Measurements from ENCODE around the gene KCNG2.

The KCNG2 gene

GRCh38 chr18:79823120-79823519 lies 25.4 kb downstream of the KCNG2 start:
- DNase-seq, result no peak

GRCh38 chr18:79825913-79826312 lies 28.2 kb downstream of the KCNG2 start:
- peak; percentile 36 for DNase-seq

GRCh38 chr18:79826966-79827365 lies 29.2 kb downstream of the KCNG2 start:
- peak; percentile 32 for DNase-seq

GRCh38 chr18:79828258-79828657 lies 30.5 kb downstream of the KCNG2 start:
- no peak for DNase-seq

GRCh38 chr18:79829136-79829854 lies 31.6 kb downstream of the KCNG2 start:
- no peak for DNase-seq

- no peak for DNase-seq
Measured at GRCh38 chr18:79832169-79832568, 34.4 kb downstream of the KCNG2 start.

- DNase-seq, result no peak
Measured at GRCh38 chr18:79834834-79835233, 37.1 kb downstream of the KCNG2 start.

GRCh38 chr18:79841936-79842335 lies 44.2 kb downstream of the KCNG2 start:
- DNase-seq, result no peak

GRCh38 chr18:79844999-79845563 lies 47.3 kb downstream of the KCNG2 start:
- DNase-seq, result no peak

GRCh38 chr18:79846936-79847557 lies 49.3 kb downstream of the KCNG2 start:
- DNase-seq, result no peak

- no peak for DNase-seq
Measured at GRCh38 chr18:79847606-79848293, 50.0 kb downstream of the KCNG2 start.

GRCh38 chr18:79848294-79848578 lies 50.5 kb downstream of the KCNG2 start:
- no peak for DNase-seq

GRCh38 chr18:79848579-79849327 lies 51.0 kb downstream of the KCNG2 start:
- DNase-seq, result no peak

GRCh38 chr18:79849328-79850207 lies 51.8 kb downstream of the KCNG2 start:
- no peak for DNase-seq

GRCh38 chr18:79850731-79851130 lies 53.0 kb downstream of the KCNG2 start:
- no peak for DNase-seq

GRCh38 chr18:79851489-79851888 lies 53.8 kb downstream of the KCNG2 start:
- no peak for DNase-seq

GRCh38 chr18:79851950-79852349 lies 54.2 kb downstream of the KCNG2 start:
- DNase-seq, result no peak

- no peak for DNase-seq
Measured at GRCh38 chr18:79852561-79853302, 55.0 kb downstream of the KCNG2 start.

GRCh38 chr18:79853303-79853992 lies 55.7 kb downstream of the KCNG2 start:
- DNase-seq, result no peak

GRCh38 chr18:79853993-79854364 lies 56.2 kb downstream of the KCNG2 start:
- no peak for DNase-seq

All from CD4-positive, alpha-beta T cell treated with Interferon gamma for 1 hour (primary cell).